PC-9 (cell line): ENCODE results near the gene ANO2.

Experiments used
- CTCF ChIP-seq: fragments of 200-600 bp; sonication (generic); conservative IDR thresholded peaks from 2 replicates; pipeline ENCODE4 v1.6.1; 2017; ENCODE audit warnings: mixed run types, antibody characterized with exemption, mild to moderate bottlenecking, moderate library complexity
- EZH2 ChIP-seq: fragments of 200-600 bp; sonication (generic); IDR thresholded peaks from 2 replicates; pipeline ENCODE4 v1.8.0; 2017; ENCODE audit warnings: antibody characterized with exemption, low read depth

- TF ChIP-seq CTCF (no peak), EZH2 (no peak)
Observed at GRCh38 chr12:5620896-5621295, 324.2 kb downstream of the ANO2 start.
